ENCODE data around the gene KCTD4.

KCTD4 gene

DNA sequence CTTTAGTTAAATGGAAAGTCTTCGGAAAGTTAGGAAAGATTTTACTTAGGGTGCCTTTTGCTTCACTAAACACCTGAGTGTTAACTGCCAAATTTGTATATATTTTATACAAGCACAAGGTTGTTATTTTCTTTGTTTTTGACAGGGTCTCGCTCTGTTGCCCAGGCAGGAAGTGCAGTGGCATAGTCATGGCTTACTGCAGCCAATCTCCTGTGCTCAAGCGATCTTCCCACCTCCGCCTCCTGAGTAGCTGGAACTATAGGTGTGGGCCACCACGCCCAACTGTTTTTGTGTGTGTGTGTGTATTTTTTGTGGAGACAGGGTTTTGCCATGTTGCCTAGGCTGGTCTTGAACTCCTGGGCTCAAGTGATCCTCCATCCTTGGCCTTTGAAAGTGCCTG is 16.2 kb downstream of the KCTD4 start:
- intact Hi-C loops (cut with DNase I), result no loop called here
- DNase-seq, result no peak

DNA sequence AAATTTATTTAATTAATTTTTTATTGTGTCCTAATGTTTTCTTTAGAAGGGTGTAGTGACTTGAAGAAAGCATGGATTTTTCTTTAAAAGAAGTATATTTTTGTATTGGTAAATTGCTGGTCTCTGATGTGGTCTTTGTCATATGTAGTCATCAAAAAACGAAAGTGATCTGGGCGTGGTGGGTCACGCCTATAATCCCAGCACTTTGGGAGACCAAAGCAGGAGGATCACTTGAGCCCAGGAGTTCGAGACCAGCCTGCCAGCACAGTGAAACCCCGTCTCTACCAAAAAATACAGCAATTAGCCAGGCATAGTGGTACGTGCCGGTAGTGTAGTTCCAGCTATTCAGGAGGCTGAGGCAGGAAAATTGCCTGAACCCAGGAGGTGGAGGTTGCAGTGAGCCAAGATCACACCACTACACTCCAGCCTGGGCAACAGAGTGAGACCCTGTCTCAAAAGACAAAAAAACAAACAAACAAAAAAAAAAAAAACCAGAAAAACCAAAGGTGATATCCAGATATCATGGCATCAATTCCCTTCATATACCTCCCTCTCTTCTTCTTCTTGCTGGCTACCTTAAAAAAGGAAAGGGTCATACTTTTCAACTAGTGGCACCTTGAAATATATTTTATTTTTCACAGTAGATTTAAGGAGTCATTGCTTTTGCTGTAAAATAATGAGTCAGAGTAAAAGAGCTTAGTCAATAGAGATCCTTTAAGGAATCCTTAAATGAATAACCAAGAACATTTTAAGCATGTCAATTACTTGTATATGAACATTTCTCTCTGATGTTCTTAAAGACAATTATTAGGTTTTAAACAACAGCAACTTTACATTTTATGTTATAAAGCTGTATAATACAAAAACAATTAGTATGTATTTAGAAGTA is 19.9 kb downstream of the KCTD4 start:
- intact Hi-C loops (cut with DNase I), result no loop called here
- DNase-seq, result no peak

DNA sequence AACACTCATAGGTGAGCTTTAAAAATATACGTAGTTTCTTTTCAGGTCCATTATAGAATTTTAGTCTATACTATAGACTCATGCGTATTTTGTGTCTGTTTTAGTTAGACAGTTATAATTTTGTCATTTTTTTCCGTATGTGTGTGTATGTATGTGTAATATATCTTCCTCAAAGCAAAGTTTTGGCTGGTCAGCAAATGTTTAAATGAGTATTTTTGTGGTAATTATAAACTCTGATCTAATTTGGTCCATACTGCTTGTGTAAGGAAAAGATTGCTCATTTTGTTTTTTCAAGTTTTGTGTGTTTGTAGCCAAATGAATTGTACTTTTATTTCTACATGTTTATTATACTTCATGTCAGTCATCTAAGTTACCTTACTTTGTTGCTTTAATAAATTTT is 20.5 kb downstream of the KCTD4 start:
- intact Hi-C loops (cut with DNase I), result no loop called here
- no peak for DNase-seq

DNA sequence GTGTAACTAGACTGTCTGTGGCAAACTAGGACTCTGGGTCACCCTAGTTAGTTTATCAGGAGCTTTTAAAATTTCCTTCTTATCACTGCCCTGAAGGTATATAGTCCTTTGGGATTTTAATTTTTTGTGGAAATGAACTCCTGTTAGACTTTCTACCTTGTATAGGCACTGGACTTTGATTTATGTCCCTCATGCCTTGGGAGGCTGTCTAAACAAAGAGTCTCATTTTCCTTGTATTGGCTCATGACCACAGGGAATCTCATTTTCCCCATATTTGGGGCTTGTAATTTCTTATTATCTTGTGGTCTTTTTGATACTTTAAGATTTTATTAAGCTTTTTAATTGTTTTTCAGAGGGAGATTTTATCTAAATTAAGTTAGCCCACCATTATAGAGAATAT is 21.4 kb downstream of the KCTD4 start:
- no peak for DNase-seq
- intact Hi-C loops (cut with DNase I), result no loop called here

DNA sequence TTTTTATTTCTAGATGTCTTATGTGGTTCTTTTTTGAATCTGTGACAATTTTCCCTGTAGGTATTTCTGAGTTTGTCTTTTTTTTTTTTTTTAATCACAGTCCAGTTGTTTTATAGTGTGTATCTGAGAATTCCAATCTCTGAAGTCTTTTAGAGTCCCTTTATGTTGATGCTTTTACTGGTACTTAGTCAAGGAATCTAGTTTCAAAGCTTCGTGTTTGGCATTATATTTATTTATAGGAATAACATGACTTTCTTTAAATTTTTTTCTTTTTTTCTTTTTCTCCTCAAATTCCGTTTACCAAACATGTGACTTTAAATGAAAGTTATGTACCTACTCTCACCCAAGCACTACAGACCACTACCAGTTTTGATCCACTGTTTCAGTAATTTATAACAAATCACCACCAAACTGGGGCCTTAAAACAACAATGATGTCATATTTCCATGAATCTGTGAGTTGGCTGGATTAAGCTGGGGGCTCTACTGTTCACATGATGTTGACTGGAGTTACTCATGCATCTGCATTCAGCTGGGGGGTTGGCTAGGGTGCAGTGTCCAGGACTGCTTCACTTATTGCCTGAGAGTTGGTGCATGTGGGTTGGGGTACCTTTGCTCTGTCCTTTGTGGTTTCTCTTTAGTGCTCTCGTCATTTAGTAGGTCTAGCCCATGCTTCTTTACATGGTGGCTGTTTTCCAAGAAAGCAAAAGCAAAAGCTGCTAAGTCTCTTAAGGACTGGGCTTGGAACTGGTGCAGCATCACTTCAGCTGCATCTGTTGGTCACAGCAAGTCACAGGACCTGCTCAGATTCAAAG is 22.3 kb downstream of the KCTD4 start:
- intact Hi-C loops (cut with DNase I), result no loop called here
- DNase-seq, result peak in 3 of 42 donors; percentile 4 to 61 (median 46)

DNA sequence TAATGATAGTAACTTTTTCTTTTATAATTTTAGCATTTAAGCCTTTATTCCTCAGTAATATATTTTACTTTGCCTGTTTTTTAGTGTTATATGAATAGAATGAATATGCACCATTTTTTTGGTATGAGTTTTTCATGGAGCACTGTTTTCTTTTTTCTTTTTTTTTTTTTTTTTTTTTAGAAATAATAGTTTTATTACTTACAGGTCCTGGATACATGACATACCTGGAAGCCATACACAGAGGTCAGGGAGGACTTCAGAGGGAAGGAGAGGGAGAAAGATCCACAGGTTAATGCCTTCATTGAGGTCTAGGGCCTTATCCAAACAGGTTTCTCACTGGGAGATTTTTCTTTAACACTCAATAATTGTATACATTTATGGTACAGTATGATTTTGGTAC is 26.4 kb downstream of the KCTD4 start:
- intact Hi-C loops (cut with DNase I), result no loop called here
- DNase-seq, result no peak

DNA sequence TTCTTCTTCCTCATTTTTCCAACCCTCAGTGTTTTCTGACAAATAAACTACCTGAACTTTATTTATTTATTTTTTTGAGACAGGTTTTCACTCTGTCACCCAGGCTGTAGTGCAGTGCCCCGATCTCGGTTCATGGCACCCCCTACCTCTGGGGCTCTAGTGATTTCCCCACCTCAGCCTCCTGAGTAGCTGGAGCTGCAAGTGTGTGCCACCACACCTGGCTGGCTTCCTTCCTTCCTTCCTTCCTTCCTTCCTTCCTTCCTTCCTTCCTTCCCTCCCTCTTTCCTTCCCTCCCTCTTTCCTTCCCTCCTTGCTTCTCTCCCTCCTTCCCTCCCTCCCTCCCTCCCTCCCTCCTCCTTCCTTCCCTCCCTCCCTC is 32.3 kb downstream of the KCTD4 start:
- intact Hi-C loops (cut with DNase I), result no loop called here
- no peak for DNase-seq

DNA sequence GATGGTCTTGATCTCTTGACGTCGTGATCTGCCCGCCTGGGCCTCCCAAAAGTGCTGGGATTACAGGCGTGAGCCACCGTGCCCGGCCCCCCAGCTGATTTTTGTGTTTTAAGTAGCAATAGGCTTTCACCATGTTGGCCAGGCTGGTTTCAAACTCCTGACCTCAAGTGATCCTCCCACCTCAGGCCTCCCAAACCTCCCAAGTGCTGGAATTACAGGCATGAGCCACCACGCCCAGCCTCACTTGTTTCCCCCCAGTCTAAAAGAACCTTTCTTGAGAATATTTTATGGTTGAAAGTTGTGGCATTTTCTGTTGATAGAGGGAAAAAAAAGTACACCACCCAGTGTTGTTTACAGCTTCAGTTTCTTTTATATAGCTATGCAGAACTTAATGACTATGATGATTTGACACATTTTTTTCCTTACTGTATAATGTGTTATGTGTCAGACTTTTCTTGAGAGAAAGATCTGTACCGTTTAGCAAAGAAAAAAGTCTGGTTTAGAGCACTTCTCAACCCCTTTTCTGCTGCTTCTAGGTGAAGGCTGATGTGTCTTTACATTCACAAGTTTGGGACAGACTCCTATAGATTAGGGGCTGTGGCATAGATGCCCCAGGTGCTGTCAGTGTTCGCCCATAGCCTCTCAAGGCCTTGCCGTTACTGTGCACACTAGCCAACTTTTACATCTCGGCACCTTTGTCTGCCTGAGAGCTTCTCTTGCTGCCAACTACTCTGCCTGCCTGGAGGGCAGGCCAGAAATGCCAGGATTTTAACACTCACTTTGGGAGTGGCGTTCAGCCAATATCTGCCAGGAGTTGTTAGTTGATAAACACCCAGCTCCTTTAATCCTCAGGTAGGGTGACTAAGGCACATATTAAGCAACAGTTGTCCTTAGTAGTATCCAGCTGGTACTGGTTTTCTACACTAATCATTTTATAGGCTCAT is 33.0 kb downstream of the KCTD4 start:
- intact Hi-C loops (cut with DNase I), result no loop called here
- DNase-seq, result no peak

DNA sequence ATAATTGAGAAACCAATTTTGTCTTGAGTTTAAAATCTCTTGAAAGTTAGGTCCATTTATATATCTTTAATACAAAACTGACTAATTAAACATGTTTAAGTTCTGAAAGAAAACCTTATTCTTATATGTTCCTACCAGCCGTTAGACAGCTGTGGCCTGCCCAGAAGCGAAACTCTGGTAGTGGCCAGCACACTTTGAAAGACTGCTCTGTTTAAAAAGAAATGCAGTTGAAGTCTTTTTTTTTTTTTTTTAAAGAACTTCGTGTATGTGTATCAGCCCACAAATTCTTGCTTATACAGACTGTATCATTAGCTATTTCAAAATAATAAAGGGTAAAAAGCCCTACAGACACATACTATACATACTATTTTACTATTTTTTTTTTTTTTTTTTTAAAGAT is 34.0 kb downstream of the KCTD4 start:
- no peak for DNase-seq
- intact Hi-C loops (cut with DNase I), result no loop called here

DNA sequence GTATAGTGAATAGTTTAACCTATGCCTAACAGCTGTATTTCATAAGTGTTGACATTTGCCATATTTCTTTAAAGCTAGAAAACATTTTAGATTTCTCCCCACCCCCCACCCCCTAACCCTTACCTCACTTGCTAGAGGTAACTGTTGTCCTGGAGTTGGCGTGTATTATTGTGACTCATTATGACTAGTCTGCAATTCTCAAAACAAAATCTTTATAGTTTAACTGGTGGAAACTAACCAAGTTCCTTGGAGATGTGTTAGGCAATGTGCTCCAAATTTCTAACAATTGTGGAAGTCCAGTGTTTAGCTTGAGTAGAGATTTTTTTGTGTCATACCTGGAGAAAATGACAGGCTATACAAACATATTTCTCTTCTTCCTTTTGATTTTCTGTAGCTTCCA is 38.0 kb downstream of the KCTD4 start:
- no peak for DNase-seq
- intact Hi-C loops (cut with DNase I), result no loop called here

DNA sequence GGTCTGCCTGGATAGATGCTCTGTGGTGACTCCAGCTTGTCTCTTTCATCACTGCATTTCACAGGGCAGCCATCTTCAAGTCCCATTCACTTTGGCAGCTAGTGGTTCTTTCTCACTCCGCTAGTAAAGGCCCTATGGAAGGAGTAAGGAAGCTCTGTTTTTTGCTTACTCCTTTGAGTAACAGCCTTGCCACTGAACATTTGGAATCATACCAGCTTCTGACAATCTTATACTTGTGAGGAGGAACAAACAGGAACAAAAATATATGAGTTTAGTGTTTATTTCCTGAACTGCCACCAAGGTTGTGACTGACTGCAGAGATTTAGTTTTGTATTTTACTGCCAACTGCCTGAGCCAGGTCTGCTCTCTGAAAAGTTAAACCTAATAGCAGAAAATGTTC is 38.7 kb downstream of the KCTD4 start:
- no peak for DNase-seq
- intact Hi-C loops (cut with DNase I), result no loop called here

DNA sequence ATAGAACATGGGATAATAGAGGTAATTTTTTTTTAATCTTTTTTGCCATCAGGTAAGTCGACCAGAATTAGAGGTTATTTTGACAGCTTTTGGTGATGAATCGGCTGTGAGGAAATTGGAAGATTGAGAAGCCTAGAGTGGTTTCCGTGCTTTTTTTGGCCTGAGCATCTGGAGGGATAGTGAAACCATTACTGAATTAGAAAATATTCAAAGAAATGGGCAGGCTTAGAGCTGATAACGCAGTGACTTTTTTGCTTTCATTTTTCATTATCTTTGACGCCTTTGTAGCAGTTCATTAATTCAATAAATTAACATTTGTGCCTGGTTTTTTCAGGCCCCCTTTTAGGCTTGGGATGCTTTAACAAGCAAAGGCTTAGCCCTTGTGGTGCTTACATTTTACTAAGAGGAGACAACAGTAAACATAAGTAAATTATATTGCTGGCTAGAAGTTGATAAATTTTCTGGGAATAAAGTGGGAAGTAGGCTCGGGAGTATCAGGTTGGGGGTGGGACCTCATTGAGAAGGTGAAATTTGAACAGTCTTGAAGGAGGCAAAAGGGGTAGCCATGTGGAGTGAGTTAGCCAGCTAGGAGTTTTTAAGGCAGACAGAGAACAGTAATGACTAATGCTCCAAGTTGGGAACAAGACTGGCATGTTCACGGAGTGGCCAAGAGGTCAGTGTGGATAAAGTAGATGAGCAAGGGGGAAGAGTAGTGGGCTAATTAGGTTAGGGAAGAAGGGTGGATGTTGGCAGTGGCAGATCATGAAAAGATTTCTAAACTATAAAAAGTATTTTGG is 44.1 kb downstream of the KCTD4 start:
- intact Hi-C loops (cut with DNase I), result no loop called here

DNA sequence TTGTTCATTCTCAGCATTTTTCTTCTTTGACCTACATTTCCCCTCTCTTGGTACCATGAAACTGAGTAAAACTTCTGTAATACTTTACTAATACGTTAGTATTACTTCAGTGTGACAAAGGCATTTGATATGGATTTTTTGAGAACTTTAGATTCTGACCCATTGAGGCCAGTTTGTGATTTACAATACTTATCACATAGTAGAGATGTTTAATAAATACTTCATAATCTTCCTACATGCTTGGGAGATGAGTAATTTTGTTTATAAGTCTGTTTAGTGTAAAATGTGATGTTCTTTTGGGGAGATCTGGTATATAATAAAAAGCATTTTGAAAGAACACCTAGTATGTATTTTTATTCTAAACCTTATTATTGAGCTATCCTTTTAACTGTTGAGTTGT is 50.9 kb downstream of the KCTD4 start:
- no peak for DNase-seq
- intact Hi-C loops (cut with DNase I), result no loop called here

More for the DNA sequence above, 44.1 kb downstream of the KCTD4 start:
- no peak for DNase-seq

DNA sequence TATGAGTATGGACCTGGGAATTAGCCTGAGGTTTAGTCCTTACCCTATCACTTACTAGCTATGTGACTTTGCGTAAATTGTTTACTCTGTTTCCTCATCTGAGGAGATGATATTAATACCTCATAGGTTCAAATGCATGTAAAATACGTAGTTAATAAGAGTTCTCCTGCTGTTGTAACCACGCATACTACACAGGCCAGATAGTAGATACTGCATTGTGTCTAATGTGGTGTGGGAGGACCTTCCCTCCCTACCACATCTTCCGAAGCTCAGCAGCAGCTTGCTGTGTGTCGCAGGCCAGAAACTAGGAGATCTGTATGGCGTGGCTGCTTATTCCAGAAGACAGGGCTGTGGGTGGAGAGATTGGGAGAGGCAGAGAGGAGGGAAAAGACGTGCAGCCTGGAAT is 57.5 kb downstream of the KCTD4 start:
- peak in 35 of 42 donors; percentile 13 to 85 (median 49) for DNase-seq

More for the DNA sequence above, 57.5 kb downstream of the KCTD4 start:
- intact Hi-C loops (cut with DNase I), result no loop called here

Measured in head of caudate nucleus (tissue), 42 donors.